GM18517 (cell line): ENCODE results near the gene SEC22C.
"Not testable (repeated sequence)": the region's sequence is repeated elsewhere in the genome, so short reads cannot be mapped to it uniquely, and the experiment has no call there.

ENCODE experiments used
- ATAC-seq: cut with Tn5 transposase; IDR thresholded peaks from one replicate; pipeline ENCODE4 v1.9.1; 2021; ENCODE audit warnings: mild to moderate bottlenecking, moderate library complexity; ENCODE audit not compliant: unreplicated experiment

SEC22C gene, protein sequence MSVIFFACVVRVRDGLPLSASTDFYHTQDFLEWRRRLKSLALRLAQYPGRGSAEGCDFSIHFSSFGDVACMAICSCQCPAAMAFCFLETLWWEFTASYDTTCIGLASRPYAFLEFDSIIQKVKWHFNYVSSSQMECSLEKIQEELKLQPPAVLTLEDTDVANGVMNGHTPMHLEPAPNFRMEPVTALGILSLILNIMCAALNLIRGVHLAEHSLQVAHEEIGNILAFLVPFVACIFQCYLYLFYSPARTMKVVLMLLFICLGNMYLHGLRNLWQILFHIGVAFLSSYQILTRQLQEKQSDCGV

DNA sequence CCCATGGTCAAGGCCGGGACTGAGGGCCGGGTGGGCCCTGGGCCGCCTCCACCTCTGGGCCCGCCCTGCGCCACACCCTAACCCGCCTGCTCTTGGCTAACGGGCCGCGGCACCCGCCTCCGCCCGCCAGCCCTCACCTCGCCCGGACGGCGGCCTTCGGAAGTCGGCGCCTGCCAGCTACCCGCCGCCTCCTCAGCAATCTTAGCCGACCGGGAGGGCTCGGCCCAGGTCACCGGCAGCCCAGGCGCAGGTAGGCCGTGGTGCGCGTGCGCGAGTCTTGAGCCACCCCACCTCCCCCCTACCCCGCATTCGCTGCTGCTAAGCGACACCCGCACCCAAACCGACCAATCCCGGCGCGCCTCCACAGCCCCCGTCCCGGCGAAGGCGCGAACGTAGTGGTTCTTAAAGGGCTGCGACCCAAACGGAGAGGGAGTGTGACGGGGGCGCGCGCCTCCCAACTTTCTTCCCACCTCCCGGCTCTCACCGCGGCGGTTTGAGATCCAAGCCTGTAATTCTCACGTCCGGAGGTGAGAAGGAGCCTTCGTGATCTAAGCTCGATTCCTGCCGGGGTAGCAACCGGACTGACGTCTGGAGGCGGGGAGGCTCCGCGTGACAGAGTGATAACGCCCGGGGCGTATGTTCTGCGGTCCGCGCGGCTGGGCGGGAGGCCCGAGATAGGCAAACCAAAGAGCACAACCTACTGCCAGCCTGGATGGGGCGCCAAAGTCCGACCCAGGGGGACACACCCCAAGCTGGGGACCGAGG, at the start of gene SEC22C:
Gene SEC22C (minus strand): TSS at position 259 of the 765 bp plus-strand sequence. CDS start 12,921 bp downstream, outside the sequence.
- ATAC-seq, result peak; percentile 81

DNA sequence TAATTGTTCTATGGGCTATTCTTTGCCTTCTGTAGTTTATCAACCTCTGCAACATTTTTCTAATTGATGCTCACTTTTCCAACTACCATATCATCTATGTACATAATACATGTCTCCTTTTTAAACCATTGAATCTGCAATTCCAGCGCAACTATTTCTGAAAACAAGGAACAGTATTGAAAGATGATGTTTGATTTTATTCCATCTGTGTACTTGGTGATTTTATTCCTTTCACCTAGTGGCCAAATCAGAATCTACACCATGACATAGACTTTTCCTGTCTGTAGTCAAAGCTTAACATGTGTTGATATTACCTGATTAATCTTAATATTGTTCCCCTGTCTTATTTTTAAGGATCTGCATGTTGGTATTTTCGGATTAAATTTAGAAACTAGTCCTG, 31.7 kb upstream of the SEC22C start:
- ATAC-seq, result no peak

DNA sequence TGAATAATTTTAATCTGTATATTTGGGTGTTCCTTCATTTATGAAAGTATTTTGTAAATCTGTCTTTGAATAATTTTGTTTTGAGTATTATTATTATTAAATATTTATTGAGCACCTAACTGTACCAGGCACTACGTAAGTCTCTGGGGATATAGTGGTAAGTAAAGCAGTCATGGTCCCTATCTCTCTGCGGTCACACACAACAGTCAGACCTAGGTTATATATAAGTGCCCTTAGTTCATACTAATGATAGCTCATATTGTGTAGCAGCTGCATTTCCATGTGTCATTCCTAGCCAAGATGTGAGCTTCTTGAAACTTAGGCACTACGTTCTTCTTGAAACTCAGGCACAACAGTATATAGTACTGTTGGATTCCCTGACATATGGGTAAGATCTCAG, 31.2 kb upstream of the SEC22C start:
- peak; percentile 84 for ATAC-seq

DNA sequence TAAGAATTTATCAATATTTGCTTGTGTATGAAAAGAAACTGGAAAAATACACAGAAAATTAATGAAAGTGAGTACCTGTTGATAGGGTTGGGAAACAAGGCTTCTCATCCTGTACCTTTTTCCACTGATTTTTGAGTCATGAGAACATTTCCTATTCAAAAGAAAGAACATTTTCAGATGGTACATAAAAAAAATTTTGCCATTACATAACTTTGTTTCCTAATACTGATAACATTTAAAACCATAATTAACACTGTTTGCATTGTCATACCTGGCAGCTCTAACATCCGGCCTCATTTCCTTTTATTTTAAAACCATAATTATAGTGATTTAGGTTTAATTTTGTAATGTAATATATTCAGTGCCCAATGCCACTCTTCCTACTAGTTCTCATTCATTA, 30.4 kb upstream of the SEC22C start:
- ATAC-seq, result no peak

DNA sequence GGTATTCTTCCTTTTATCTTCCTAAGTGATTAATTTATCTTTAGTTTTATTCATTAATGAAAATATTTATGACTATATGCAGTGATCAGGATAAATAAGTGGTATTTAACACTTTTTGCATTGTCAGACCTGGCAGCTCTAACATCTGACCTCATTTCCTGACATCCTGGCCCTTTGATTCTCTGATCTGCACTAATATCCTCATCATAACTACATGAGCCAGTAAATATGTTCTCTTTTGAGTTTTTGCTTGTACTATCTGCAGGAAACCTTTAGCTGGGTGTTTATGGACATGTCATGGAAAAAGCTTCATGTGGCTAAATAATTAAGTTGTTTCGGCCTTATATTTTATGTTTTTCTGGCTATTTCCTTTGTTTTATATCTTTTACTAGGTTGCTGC, 29.2 kb upstream of the SEC22C start:
- no peak for ATAC-seq

DNA sequence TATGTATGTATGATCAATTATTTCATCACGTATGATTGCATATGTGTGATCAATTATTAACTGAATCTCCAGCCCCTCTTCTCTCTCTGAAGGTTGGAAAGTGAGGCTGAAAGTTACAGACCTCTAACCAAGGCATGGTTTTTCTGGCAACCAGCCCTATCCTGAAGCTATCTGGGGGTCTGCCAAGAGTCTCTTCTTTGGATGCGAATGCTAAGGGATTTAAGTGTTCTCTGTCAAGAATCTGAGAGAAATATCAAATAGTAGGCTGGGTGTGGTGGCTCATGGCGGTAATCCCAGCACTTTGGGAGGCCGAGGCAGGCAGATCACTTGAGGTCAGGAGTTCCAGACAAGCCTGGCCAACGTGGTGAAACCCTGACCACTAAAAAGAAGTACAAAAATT, 26.8 kb upstream of the SEC22C start:
- ATAC-seq, result no peak

DNA sequence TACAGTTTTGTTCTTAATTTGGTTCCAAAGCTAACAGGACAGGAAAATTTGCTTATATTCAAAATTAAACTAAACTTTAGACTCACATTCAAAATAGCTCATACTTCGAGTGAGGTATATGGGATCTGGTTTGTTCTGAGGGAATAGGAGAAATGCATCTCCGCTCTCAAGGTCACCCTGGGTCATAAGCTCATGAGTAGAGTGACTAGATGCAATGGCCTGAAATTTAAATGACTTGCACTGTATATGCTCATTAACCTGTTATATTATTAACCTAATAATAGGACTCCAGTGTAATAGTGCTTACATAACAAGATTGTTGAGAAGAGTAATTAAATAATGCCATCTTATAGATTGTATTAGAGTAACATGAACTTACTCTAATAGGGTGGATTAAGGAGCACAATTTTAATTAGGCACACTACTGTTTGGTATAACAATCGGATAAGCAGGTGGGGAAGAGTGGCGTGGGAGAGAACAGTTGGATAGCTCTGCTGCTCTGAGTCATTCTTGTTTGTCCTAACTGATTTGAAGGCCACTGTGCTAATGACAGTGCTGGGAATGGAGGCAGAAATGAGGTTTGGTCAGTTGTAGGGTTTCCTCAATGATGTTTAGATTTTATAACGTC, 23.9 kb upstream of the SEC22C start:
- ATAC-seq, result no peak

DNA sequence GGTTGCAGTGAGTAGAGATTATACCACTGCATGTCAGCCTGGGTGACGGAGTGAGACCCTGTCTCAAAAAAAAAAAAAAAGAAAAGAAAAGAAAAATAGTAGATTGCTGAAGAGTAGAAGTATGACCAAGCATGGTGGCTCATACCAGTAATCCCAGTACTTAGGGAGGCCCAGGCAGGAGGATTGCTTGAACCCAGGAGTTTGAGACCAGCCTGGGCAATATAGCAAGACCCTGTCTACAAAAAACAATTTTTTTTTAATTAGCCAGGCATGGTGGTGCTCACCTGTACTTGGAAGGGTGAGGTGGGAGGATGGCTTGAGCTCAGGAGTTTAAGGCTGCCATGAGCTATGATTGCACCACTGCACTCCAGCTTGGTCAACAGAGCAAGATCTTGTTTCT, 21.2 kb upstream of the SEC22C start:
- ATAC-seq, result no peak

DNA sequence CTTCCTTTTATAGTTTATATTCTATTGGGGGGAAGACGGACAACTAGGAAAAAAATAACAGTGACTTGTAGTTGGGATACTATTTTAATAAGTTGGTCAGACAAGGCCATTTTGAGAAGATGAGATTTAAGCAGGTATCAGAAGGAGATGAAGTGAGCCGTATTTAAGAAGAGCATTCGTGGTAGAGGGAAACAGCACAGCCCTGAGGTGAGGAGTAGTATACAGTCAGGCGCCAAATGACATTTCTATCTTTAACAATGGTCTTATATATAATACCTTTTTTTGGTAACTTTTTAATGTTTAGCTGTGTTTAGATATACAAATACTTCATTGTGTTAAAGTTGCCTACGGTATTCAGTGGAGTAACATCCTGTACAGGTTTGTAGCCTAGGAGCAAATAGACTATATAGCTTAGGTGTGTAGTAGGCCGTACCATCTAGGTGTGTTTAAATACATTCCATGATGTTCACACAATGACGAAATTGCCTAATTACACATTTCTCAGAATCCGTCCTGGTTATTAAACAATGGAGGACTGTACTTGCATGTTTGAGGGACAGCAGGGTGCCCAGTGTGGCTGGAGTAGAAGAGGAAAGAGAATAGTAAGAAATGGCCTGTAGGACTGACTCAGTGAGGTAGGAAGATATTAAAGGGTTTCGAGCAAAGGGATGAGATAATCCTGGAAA, 20.3 kb upstream of the SEC22C start:
- ATAC-seq, result no peak

DNA sequence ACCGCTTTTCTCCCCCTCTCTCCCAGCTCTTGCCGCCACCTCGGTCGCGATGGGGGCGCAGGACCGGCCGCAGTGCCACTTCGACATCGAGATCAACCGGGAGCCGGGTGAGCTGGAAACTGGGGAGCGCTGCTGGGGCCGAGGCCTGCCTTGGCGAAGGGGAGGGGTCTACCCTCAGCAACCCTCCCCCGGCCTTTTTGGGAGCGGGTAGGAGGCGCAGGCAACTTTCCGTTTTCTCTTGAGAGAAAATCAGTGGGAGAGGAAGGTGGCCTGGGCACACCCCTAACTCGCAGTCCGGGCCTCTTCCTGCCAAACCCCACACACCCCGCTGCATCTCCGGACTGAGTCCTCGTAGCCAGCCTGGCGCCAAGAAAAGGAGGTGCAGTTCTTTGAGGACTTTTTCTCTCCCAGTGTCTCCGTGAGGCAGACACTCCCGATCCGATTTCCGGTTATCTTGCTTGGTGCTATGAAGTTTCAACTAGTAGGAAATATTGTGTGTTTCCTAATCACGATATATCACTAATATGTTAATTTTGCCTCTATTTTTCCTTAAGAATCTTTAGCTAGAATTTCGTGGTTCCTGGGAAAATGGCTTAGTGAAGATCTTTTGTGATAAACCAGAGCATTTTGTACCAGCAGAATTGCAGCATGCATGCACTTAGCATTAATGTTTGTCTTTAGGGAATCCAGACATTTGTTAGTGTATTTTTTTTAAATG, 19.4 kb upstream of the SEC22C start:
- peak; percentile 17 for ATAC-seq

DNA sequence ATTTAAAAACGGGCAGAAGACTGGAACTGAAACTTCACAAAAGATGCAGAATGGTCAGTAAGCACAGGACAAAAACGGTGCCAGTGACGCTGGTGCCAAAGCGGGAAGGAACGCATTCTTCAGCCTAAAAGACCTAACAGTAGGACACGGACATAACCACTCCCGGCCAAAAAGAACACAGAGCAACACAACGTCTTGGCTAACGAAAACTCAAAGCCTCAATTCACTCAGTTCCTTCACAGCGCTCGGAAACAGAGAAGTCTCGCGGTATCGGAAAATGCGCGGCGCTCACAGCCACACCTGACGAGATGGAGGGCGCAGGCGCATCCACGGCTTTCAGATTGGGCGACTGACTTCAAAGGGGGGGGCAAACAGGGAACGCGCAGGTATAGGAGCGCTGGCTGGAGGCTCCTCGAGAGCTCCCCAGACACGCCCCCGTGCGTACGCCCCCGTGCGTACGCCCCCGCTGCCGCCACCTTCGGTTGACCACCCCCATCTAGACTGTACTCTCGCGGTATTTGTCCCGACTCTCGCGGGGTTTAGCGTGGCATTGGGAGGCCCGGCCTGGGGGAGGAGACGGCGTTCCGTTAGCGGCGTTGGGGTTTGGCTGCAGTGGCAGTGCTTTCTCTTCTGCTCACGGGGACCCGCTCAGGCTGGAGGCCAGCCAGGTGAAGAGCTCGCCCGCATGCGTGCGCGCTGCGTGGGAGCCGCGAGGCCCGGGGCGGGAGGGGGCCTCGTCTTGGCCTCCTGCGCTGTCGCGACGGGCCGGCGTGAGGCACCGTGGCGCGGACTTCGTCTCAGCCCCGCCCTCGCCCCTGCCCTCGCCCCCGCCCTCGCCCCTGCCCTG, 18.6 kb upstream of the SEC22C start, which contains the start of gene NKTR:
Gene NKTR (plus strand): TSS at position 576 of the 847 bp plus-strand sequence. CDS start 321 bp downstream, outside the sequence.
- peak; percentile 82 for ATAC-seq

DNA sequence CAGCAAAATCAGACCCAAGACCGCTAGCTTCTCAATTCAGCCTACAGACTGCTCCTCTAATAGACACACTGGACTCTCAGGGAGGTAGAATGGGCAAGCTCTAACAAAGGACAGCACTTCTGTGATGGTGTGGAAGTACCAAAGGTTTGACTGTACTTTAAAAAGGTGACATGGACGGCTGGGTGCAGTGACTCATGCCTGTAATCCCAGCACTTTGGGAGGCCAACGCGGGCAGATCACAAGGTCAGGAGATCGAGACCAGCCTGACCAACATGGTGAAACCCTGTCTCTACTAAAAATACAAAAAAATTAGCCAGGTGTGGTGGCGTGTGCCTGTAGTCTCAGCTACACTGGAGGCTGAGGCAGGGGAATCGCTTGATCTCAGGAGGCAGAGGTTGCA, 15.3 kb upstream of the SEC22C start:
- not testable (repeated sequence) for ATAC-seq

DNA sequence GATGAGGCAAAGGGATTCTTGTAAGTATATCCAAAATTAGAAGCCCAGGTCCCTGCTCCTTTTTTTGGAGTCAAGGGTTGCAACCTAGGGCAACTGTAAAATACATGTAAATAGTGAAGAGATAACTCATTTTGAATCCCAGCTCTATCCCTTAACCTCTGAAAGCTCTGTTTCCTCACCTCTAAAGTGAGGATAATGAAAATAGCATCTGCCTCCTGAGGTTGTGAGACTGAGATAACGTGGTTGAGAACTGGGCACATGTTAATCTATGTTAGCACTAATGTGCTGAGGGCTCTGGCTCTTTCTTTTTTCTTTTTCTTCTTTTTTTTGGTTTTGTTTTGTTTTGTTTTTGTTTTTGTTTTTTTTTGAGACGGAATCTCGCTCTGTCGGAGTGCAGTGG, 13.9 kb upstream of the SEC22C start:
- ATAC-seq, result no peak

DNA sequence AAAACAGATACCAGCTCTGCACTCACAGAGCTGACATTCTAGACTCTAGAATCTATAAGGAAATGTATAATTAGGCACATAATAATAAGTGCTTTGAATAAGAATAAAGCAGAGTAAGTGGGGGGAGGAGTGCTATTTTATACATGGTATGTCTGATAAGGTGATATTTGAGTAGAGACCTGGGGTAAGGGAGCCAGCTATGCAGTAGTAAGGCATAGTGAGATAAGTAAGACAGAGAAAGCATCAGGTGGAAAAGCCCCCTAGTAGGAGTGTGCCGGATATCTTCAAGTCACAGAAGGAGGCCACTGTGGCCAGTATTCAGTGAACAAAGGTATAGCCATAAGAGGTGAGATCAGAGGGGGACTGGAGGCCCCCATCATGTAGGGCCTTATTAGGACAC, 11.9 kb upstream of the SEC22C start:
- ATAC-seq, result no peak

DNA sequence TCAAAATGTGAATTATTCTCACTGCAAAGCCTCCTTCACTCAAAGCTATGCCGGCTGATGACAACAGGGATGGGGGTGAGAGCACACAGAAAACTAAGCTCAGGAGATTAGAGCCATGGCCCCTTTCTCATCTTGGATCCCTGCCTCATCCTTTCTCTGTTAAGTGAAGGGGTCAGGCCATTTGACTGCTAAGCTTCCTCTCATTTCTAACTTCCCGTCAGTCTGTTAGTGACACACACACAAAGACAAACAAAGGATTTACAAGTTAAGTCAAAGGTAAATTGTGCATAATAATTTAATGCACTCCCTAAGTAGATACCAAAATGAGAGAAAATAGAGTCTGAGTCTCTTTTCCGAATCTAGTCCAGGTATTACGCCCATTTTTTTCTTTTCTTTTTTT, 10.0 kb upstream of the SEC22C start:
- ATAC-seq, result no peak

DNA sequence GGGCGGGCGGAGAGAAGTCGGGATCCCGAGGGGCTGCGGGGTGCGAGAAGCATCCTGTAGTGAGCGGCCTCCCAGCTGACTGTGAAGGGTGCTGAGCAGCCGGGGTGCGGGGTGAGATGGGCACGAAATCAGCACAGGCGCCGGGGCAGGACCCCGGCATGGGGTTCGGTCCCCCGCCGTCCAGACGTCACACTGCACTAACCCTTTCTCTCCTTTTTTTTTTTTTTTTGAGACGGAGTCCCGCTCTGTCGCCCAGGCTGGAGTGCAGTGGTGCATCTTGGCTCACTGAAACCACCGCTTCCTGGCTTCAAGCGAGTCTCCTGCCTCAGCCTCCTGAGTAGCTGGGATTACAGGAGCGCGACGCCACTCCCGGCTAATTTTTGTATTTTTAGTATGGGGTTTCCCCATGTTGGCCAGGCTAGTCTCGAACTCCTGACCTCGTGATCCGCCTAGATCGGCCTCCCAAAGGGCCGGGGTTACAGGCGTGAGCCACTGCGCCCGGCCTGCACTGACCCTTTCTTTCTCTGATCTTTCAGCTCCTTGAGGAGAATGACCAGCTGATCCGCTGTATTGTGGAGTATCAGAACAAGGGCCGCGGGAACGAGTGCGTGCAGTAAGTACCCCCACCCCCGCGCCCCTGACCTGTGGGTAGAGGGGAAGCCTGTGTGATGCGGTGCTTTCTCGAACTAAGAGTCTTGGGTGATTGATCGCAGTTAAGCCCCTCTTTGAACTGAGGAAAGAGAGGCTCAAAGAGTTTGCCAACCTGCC, 9.4 kb upstream of the SEC22C start:
- no peak for ATAC-seq

DNA sequence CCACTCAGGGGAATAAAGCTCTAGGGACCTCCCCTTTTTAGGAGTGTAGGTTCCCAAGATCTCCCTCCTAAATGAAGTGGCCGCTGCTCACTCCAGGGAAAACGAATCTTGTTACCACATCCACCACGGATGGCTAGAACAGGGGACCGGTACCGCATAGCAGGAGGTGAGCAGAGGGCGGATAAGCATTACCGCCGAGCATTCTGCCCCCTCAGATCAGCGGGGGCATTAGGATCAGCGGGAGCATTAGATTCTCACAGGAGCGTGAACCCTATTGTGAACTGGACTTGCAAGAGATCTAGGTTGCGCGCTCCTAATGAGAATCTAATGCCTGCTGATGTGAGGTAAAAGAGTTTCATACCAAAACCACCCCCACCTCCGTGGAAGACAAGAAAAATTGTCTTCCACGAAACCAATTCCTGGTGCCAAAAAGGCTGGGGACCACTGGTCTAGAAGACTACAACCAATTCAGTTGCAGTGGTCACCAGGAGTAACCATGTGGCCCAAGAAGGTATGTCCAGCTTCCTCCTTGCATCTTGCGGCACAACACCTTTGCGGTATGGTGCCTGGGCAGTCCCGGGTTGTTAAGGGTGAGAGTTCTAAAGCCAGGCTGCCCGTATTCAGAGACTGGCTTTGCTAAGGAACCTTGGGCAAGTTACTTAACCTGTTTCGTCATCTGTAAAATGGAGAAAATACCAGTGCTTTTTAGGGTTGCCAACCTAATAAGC, 7.8 kb upstream of the SEC22C start:
- no peak for ATAC-seq

DNA sequence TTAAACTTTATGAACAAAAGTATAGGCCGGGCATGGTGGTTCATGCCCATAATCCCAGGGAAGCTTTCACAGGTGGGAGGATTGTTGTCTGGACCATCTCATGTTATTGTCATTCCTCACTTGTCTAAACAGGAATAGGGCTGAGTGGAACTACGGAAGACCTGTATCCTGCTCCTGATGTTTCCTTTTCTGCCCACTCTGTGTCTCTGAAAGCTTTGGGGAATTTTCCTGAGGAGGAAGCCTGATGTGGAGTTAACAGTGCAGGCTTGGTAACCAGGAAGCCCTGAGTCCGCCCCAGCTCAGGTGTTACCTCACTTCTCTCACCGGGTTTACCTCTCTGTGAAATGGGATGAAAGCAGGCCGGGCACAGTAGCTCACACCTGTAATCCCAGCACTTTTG, 6.9 kb upstream of the SEC22C start:
- no peak for ATAC-seq
